GM10248 (cell line): ENCODE data around the gene ATG4B.
A peak's percentile ranks its signal among the peaks of the same experiment; 100 is the strongest.

Experiments used
- CTCF ChIA-PET: fragments of 300-600 bp; sonication (Branson Sonifier 250); formaldehyde crosslinking; extraction: SDS; loops from one replicate; lab custom pipeline; 2021; ENCODE audit warnings: antibody characterized with exemption; lab: Yijun Ruan, JAX
- POLR2A ChIA-PET: fragments of 350-650 bp; sonication (Branson Sonifier 250); formaldehyde crosslinking; extraction: SDS; loops from one replicate; lab custom pipeline; 2020; ENCODE audit warnings: antibody characterized with exemption; lab: Yijun Ruan, JAX
- DNase-seq: peaks from one replicate; pipeline ENCODE4 v3.0.0; 2012; ENCODE audit errors: extremely low spot score
- CTCF ChIP-seq: IDR thresholded peaks from 2 replicates; pipeline ENCODE4 v1.5.1; 2012; ENCODE audit warnings: mild to moderate bottlenecking, low read depth; ENCODE audit errors: extremely low read depth, missing control alignments, control extremely low read depth

The ATG4B gene

GRCh38 chr2:241692448-241692847 lies 55.0 kb downstream of the ATG4B start:
- DNase-seq: no peak
- CTCF ChIA-PET: interaction anchor here (1.3 kb wide), 2 partner anchors 9 to 27 kb away, joined by 3 read pairs; no protein-coding TSS in a partner anchor
- no peak for TF ChIP-seq CTCF
- POLR2A ChIA-PET: interaction anchor here (0.9 kb wide), 1 partner anchor 54 kb away, joined by 4 read pairs; no protein-coding TSS in a partner anchor

GRCh38 chr2:241695651-241696050 lies 58.2 kb downstream of the ATG4B start:
- ChIA-PET POLR2A (interaction anchor here (0.6 kb wide), 1 partner anchor 157 kb away, joined by 3 read pairs; no protein-coding TSS in a partner anchor), CTCF (no interaction called here)
- DNase-seq: no peak
- no peak for TF ChIP-seq CTCF

GRCh38 chr2:241701149-241701398 lies 63.6 kb downstream of the ATG4B start:
- ChIA-PET POLR2A (interaction anchor here (1.1 to 2.2 kb wide), 2 partner anchors 14 to 34 kb away, joined by 3 to 12 read pairs; partner anchors contain the start of genes D2HGDH and DTYMK), CTCF (interaction anchor here (0.6 to 5.7 kb wide), 7 partner anchors 8 to 178 kb away, joined by 3 to 39 read pairs (median 6); partner anchors contain the start of gene D2HGDH)
- peak; percentile 41 for TF ChIP-seq CTCF
- DNase-seq: no peak

- TF ChIP-seq CTCF: no peak
- POLR2A ChIA-PET: interaction anchor here (0.5 to 1.9 kb wide), 6 partner anchors 13 to 166 kb away, joined by 3 to 8 read pairs (median 3); partner anchors contain the start of genes D2HGDH and DTYMK
- peak; percentile 90 for DNase-seq
- CTCF ChIA-PET: interaction anchor here (0.5 to 5.7 kb wide), 15 partner anchors 9 to 177 kb away, joined by 3 to 39 read pairs (median 5); partner anchors contain the start of gene D2HGDH
Observed at GRCh38 chr2:241701399-241702154, 64.1 kb downstream of the ATG4B start, which contains the start of gene ING5. Gene ING5, plus strand, starts transcription at chr2:241702039. Its CDS starts 27 bp downstream, at chr2:241702066.

GRCh38 chr2:241702155-241703031 lies 64.9 kb downstream of the ATG4B start:
- ChIA-PET CTCF (interaction anchor here (0.5 to 5.7 kb wide), 16 partner anchors 11 to 176 kb away, joined by 3 to 39 read pairs (median 5); partner anchors contain the start of genes D2HGDH and DTYMK), POLR2A (interaction anchor here (0.5 to 1.9 kb wide), 6 partner anchors 14 to 165 kb away, joined by 3 to 8 read pairs (median 3); partner anchors contain the start of genes D2HGDH and DTYMK)
- peak; percentile 38 for TF ChIP-seq CTCF
- DNase-seq: peak; percentile 95

GRCh38 chr2:241703032-241703604 lies 65.6 kb downstream of the ATG4B start:
- no peak for TF ChIP-seq CTCF
- CTCF ChIA-PET: interaction anchor here (0.7 to 5.7 kb wide), 11 partner anchors 12 to 175 kb away, joined by 3 to 39 read pairs (median 5); partner anchors contain the start of genes D2HGDH and DTYMK
- DNase-seq: peak; percentile 15
- POLR2A ChIA-PET: interaction anchor here (1.9 kb wide), 1 partner anchor 16 kb away, joined by 8 read pairs; the partner anchor contains the start of gene DTYMK
